SK-N-SH treated with all-trans-retinoic acid at 6 μM for 48 hours (cell line): Measurements from ENCODE around the gene GEMIN7.

ENCODE experiments used
- ATAC-seq: fragments of 200-7000 bp; cut with Tn5 transposase; 3 replicates; pipeline ENCODE4 v1.9.1; 2020; ENCODE audit warnings: mild to moderate bottlenecking, moderate library complexity
- ARNTL ChIP-seq: fragments of 450-650 bp; formaldehyde crosslinking; IDR thresholded peaks from 2 replicates; pipeline ENCODE4 v1.5.0; 2020; ENCODE audit warnings: low read depth, mild to moderate bottlenecking, moderate library complexity, borderline replicate concordance
- BACH2 ChIP-seq: fragments of 250-450 bp; sonication (Bioruptor Pico); IDR thresholded peaks from 2 replicates; pipeline ENCODE4 v1.9.0; 2021; ENCODE audit warnings: mild to moderate bottlenecking, borderline replicate concordance
- CSDC2 ChIP-seq: fragments of 250-450 bp; sonication (Bioruptor Pico); IDR thresholded peaks from 2 replicates; pipeline ENCODE4 v1.5.0; 2020; ENCODE audit warnings: mild to moderate bottlenecking, moderate library complexity
- ESRRG ChIP-seq: fragments of 250-450 bp; sonication (Bioruptor Pico); IDR thresholded peaks from 2 replicates; pipeline ENCODE4 v1.6.1; 2021; ENCODE audit warnings: mild to moderate bottlenecking
- GLIS3 ChIP-seq: fragments of 250-450 bp; sonication (Bioruptor Pico); IDR thresholded peaks from 2 replicates; pipeline ENCODE4 v1.5.0; 2020; ENCODE audit warnings: mild to moderate bottlenecking, moderate library complexity
- ISL1 ChIP-seq: fragments of 250-450 bp; sonication (Bioruptor Pico); IDR thresholded peaks from 2 replicates; pipeline ENCODE4 v2.1.2; 2022; ENCODE audit warnings: mild to moderate bottlenecking, moderate library complexity
- OSR1 ChIP-seq: fragments of 250-450 bp; sonication (Bioruptor Pico); IDR thresholded peaks from 2 replicates; pipeline ENCODE4 v1.8.0; 2022; ENCODE audit warnings: moderate library complexity, mild to moderate bottlenecking, inconsistent platforms
- PPARA ChIP-seq: fragments of 250-450 bp; sonication (Bioruptor Pico); IDR thresholded peaks from 2 replicates; pipeline ENCODE4 v1.5.0; 2020; ENCODE audit warnings: mild to moderate bottlenecking, borderline replicate concordance
- RARB ChIP-seq: fragments of 250-450 bp; sonication (Bioruptor Pico); IDR thresholded peaks from 2 replicates; pipeline ENCODE4 v1.8.0; 2021; ENCODE audit warnings: mild to moderate bottlenecking, moderate library complexity
- TCF4 ChIP-seq: fragments of 250-450 bp; sonication (Bioruptor Pico); IDR thresholded peaks from 2 replicates; pipeline ENCODE4 v1.8.0; 2021; ENCODE audit warnings: mild to moderate bottlenecking, moderate library complexity, borderline replicate concordance
- TOX ChIP-seq: fragments of 250-450 bp; sonication (Bioruptor Pico); IDR thresholded peaks from 2 replicates; pipeline ENCODE4 v1.8.0; 2021; ENCODE audit warnings: mild to moderate bottlenecking, moderate library complexity, borderline replicate concordance
- ZC3H10 ChIP-seq: fragments of 250-450 bp; sonication (Bioruptor Pico); IDR thresholded peaks from 2 replicates; pipeline ENCODE4 v1.5.1; 2021; ENCODE audit warnings: mild to moderate bottlenecking, moderate library complexity
- ZFP3 ChIP-seq: fragments of 250-450 bp; sonication (Bioruptor Pico); IDR thresholded peaks from 2 replicates; pipeline ENCODE4 v1.5.0; 2020; ENCODE audit warnings: mild to moderate bottlenecking, moderate library complexity
- ZFP30 ChIP-seq: fragments of 450-650 bp; formaldehyde crosslinking; IDR thresholded peaks from 2 replicates; pipeline ENCODE4 v1.5.0; 2022; ENCODE audit warnings: mild to moderate bottlenecking, moderate library complexity
- ZNF565 ChIP-seq: fragments of 450-650 bp; formaldehyde crosslinking; conservative IDR thresholded peaks from 2 replicates; pipeline ENCODE4 v1.5.0; 2020; ENCODE audit warnings: low read depth, mild to moderate bottlenecking, moderate library complexity
- ZNF70 ChIP-seq: fragments of 450-650 bp; formaldehyde crosslinking; IDR thresholded peaks from 2 replicates; pipeline ENCODE4 v1.5.0; 2020; ENCODE audit warnings: mild to moderate bottlenecking, moderate library complexity
- TF ChIP-seq, protein P1 (sequence below): fragments of 250-450 bp; sonication (Bioruptor Pico); IDR thresholded peaks from 2 replicates; pipeline ENCODE4 v1.8.0; 2021; ENCODE audit warnings: low read depth, mild to moderate bottlenecking, moderate library complexity, borderline replicate concordance
- TF ChIP-seq, protein P2 (sequence below): fragments of 250-450 bp; sonication (Bioruptor Pico); IDR thresholded peaks from 2 replicates; pipeline ENCODE4 v1.8.0; 2020; ENCODE audit warnings: mild to moderate bottlenecking, moderate library complexity, borderline replicate concordance
- TF ChIP-seq, protein P3 (sequence below): fragments of 250-450 bp; sonication (Bioruptor Pico); IDR thresholded peaks from 2 replicates; pipeline ENCODE4 v1.5.0; 2020; ENCODE audit warnings: mild to moderate bottlenecking, moderate library complexity
- TF ChIP-seq, protein P4 (sequence below): fragments of 250-450 bp; sonication (Bioruptor Pico); IDR thresholded peaks from 2 replicates; pipeline ENCODE4 v1.5.1; 2021; ENCODE audit warnings: mild to moderate bottlenecking, moderate library complexity

Gene GEMIN7

DNA sequence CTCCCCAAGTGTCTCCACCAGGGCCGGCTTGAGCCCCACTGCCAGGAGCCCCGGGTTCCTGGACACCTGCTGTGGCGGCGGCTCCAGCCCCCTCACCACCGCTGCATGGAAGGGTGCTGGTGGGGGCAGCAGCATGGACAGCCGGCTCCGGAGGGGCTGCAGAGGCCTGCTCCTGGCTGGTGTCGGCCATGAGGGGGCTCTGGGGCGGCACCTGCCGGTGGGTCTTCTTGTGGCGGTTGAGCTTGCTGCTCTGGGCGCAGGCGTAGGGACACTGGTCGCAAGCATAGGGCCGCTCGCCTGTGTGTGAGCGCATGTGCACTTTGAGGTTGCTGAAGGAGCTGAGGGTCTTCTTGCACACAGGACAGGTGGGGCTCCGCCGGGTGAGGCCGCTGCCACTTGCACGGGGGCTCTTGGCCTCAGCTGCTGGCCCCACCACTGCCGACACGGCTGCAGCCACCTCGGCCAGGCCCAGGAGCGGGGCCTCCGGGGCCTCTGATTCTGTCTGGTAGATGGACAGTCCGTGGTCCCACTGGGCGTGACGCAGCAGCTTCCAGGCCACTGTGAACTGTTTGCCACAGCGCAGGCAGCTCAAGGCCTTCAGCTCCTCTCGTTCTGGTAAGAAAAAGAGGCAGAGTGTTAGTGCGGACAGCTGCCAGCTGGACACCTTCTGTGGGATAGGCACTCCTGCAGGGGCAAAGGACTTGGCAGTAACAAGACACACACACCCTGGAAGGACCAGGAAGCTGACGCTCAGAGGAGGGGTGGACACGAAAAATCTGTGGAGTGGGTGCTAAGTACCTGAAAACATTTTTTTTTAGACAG is 6.9 kb upstream of the GEMIN7 start:
- TF ChIP-seq TCF4 (CRISPR knock-in tag), result no peak
- TF ChIP-seq RARB (CRISPR knock-in tag), result no peak
- TF ChIP-seq ZFP3 (CRISPR knock-in tag), result no peak
- no peak for TF ChIP-seq GLIS3 (CRISPR knock-in tag)
- TF ChIP-seq, protein P1, sequence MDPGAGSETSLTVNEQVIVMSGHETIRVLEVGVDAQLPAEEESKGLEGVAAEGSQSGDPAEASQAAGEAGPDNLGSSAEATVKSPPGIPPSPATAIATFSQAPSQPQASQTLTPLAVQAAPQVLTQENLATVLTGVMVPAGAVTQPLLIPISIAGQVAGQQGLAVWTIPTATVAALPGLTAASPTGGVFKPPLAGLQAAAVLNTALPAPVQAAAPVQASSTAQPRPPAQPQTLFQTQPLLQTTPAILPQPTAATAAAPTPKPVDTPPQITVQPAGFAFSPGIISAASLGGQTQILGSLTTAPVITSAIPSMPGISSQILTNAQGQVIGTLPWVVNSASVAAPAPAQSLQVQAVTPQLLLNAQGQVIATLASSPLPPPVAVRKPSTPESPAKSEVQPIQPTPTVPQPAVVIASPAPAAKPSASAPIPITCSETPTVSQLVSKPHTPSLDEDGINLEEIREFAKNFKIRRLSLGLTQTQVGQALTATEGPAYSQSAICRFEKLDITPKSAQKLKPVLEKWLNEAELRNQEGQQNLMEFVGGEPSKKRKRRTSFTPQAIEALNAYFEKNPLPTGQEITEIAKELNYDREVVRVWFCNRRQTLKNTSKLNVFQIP (CRISPR knock-in tag), result no peak
- no peak for TF ChIP-seq ISL1
- no peak for TF ChIP-seq TOX
- TF ChIP-seq, all 23 proteins: peak for 0
- ATAC-seq, result no peak; the same call in 2 of the 3 replicates

DNA sequence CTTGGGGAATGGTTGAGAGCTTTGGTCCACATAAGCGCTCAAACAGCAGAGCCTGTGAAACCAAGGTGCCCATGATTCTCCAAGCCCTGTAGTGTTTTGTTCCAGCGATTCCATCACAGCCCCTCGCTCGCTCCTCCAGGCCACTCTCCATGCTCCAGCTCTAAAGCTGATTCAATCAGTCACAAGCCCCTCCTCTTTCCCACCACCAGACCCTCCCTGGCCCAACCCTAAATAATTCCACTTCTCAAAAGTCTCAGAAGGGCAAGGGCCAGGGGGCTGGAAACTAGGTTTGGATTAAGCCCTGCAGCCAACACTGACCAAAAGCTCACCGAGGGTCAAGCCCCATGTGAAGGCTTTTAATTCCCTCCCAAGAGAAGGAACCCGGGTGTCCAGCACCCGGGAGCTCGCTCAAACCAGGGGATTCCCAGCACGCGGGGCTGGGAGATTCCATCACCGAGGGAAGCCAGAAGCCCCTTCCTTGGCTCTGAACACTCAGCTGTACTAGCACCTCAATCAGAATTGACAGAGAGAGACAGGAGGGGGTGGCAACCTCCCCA is 4.2 kb upstream of the GEMIN7 start:
- ATAC-seq, result no peak
- TF ChIP-seq RARB (CRISPR knock-in tag), result no peak
- no peak for TF ChIP-seq CSDC2 (CRISPR knock-in tag)
- no peak for TF ChIP-seq TOX
- no peak for TF ChIP-seq ISL1
- TF ChIP-seq, protein P2, sequence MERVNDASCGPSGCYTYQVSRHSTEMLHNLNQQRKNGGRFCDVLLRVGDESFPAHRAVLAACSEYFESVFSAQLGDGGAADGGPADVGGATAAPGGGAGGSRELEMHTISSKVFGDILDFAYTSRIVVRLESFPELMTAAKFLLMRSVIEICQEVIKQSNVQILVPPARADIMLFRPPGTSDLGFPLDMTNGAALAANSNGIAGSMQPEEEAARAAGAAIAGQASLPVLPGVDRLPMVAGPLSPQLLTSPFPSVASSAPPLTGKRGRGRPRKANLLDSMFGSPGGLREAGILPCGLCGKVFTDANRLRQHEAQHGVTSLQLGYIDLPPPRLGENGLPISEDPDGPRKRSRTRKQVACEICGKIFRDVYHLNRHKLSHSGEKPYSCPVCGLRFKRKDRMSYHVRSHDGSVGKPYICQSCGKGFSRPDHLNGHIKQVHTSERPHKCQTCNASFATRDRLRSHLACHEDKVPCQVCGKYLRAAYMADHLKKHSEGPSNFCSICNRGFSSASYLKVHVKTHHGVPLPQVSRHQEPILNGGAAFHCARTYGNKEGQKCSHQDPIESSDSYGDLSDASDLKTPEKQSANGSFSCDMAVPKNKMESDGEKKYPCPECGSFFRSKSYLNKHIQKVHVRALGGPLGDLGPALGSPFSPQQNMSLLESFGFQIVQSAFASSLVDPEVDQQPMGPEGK (CRISPR knock-in tag), result no peak
- TF ChIP-seq TCF4 (CRISPR knock-in tag), result no peak
- TF ChIP-seq ZFP30 (CRISPR knock-in tag), result no peak
- no peak for TF ChIP-seq ZC3H10 (CRISPR knock-in tag)
- TF ChIP-seq PPARA (CRISPR knock-in tag), result no peak

DNA sequence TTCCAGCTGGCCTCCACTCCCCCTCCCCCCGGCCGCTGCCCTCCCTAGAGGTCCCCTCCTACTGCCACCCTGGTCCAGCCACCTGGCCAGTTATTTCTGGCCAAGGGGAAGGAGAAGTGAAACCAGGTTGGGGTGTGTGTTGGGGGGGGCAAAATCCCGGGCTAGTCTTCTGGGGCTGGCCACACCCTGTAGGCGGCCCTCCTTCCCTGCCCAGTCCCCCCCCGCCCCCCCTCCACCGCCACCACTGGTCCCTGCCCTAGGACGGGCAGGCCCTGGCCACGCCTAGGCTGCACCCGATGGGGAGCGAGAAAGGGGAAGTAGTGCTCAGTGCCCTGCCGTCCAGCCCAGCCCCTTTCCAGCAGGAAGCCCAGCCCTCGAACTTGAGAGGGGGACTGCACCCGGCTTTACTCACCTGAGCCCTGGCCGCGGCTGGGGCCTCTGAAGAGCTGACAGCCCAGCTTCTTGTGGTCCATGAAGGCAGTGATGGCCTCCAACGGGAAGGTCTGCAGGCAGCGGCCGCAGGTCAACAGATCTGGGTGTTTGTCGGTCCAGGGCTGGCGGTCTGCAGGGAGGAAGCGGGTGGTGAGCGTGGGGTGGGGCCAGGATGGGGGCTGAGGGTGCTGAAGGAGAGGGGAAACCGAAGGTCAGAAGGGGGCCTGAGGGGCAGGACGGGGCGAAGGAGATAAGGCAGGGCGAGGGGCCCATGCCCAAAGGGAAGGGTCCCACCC is 3.6 kb upstream of the GEMIN7 start:
- TF ChIP-seq ZC3H10 (CRISPR knock-in tag), result no peak
- no peak for TF ChIP-seq ARNTL (CRISPR knock-in tag)
- TF ChIP-seq ESRRG (CRISPR knock-in tag), result no peak
- TF ChIP-seq ZNF565 (CRISPR knock-in tag), result no peak
- TF ChIP-seq ZFP30 (CRISPR knock-in tag), result no peak
- TF ChIP-seq TOX, result no peak
- no peak for TF ChIP-seq ZFP3 (CRISPR knock-in tag)
- TF ChIP-seq, protein P2 (CRISPR knock-in tag), result no peak
- no peak for TF ChIP-seq BACH2 (CRISPR knock-in tag)
- no peak for TF ChIP-seq PPARA (CRISPR knock-in tag)
- TF ChIP-seq RARB (CRISPR knock-in tag), result no peak
- TF ChIP-seq ZNF70, result no peak
- TF ChIP-seq, protein P3, sequence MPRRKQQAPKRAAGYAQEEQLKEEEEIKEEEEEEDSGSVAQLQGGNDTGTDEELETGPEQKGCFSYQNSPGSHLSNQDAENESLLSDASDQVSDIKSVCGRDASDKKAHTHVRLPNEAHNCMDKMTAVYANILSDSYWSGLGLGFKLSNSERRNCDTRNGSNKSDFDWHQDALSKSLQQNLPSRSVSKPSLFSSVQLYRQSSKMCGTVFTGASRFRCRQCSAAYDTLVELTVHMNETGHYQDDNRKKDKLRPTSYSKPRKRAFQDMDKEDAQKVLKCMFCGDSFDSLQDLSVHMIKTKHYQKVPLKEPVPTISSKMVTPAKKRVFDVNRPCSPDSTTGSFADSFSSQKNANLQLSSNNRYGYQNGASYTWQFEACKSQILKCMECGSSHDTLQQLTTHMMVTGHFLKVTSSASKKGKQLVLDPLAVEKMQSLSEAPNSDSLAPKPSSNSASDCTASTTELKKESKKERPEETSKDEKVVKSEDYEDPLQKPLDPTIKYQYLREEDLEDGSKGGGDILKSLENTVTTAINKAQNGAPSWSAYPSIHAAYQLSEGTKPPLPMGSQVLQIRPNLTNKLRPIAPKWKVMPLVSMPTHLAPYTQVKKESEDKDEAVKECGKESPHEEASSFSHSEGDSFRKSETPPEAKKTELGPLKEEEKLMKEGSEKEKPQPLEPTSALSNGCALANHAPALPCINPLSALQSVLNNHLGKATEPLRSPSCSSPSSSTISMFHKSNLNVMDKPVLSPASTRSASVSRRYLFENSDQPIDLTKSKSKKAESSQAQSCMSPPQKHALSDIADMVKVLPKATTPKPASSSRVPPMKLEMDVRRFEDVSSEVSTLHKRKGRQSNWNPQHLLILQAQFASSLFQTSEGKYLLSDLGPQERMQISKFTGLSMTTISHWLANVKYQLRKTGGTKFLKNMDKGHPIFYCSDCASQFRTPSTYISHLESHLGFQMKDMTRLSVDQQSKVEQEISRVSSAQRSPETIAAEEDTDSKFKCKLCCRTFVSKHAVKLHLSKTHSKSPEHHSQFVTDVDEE (CRISPR knock-in tag), result no peak
- TF ChIP-seq, protein P4, sequence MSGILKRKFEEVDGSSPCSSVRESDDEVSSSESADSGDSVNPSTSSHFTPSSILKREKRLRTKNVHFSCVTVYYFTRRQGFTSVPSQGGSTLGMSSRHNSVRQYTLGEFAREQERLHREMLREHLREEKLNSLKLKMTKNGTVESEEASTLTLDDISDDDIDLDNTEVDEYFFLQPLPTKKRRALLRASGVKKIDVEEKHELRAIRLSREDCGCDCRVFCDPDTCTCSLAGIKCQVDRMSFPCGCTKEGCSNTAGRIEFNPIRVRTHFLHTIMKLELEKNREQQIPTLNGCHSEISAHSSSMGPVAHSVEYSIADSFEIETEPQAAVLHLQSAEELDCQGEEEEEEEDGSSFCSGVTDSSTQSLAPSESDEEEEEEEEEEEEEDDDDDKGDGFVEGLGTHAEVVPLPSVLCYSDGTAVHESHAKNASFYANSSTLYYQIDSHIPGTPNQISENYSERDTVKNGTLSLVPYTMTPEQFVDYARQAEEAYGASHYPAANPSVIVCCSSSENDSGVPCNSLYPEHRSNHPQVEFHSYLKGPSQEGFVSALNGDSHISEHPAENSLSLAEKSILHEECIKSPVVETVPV (CRISPR knock-in tag), result no peak
- no peak for TF ChIP-seq OSR1 (CRISPR knock-in tag)
- no peak for ATAC-seq
